LNCAP (cell line): Measurements from ENCODE around the gene COPG2.
A peak's percentile ranks its signal among the peaks of the same experiment; 100 is the strongest.

Experiments used
- CTCF ChIP-seq: fragments of 450-650 bp; IDR thresholded peaks from 2 replicates; pipeline ENCODE4 v1.5.1; 2017; ENCODE audit warnings: mild to moderate bottlenecking

Gene COPG2

GRCh38 chr7:130490888-130491804 is 177.4 kb downstream of the COPG2 start:
- TF ChIP-seq CTCF, result no peak

GRCh38 chr7:130490311-130490791 is 178.2 kb downstream of the COPG2 start:
- TF ChIP-seq CTCF, result no peak

GRCh38 chr7:130489140-130489983 is 179.2 kb downstream of the COPG2 start:
- TF ChIP-seq CTCF, result no peak

- TF ChIP-seq CTCF, result no peak
These were observed 180.0 kb downstream of the COPG2 start for GRCh38 chr7:130488392-130489139.

- no peak for TF ChIP-seq CTCF
These were observed 181.6 kb downstream of the COPG2 start for GRCh38 chr7:130486954-130487436.

- TF ChIP-seq CTCF, result peak; percentile 75
These were observed 182.2 kb downstream of the COPG2 start for GRCh38 chr7:130486114-130486953.
